ENCODE data around the gene ETFB. TPM values are rescaled to one million over a fixed set of nuclear protein-coding genes. Genes with fewer than 3 reads are reported as not detected.

The ETFB gene
- total RNA-seq = 82.4 and 84.5 TPM in 2 replicates

GRCh38 chr19:51365965-51366388 lies at the start of gene ETFB:
Gene ETFB, minus strand, starts transcription at chr19:51366388. Its CDS starts 62 bp downstream, at chr19:51366326.

GRCh38 chr19:51387924-51388389 lies 21.8 kb upstream of the ETFB start, which contains the start of gene LIM2:
Gene LIM2, minus strand, starts transcription at chr19:51387974. Its CDS starts 531 bp downstream, at chr19:51387443.

GRCh38 chr19:51372649-51373504 lies 6.7 kb upstream of the ETFB start, which contains the start of gene NKG7:
Gene NKG7, minus strand, starts transcription at chr19:51372654. Its CDS starts 119 bp downstream, at chr19:51372535.

GRCh38 chr19:51368366-51369282 lies 2.4 kb upstream of the ETFB start, which contains the start of gene CLDND2:
Gene CLDND2, minus strand, starts transcription at chr19:51369003. Its CDS starts 426 bp downstream, at chr19:51368577.

GRCh38 chr19:51341976-51342580 lies 24.1 kb downstream of the ETFB start, which contains the start of gene VSIG10L:
Gene VSIG10L, minus strand, starts transcription at chr19:51342139. Its CDS starts 15 bp downstream, at chr19:51342124.

GRCh38 chr19:51311351-51312257 lies 54.6 kb downstream of the ETFB start, which contains the start of gene IGLON5:
Gene IGLON5, plus strand, starts transcription at chr19:51311644. Its CDS starts 204 bp downstream, at chr19:51311848.

Other genes starting within 250 kb of the ETFB start
- 0.11 and 0.34 TPM in 2 replicates for gene SIGLEC9, start 241.5 kb downstream of the ETFB start, total RNA-seq
- gene SIGLEC7, start 224.1 kb downstream of the ETFB start, total RNA-seq = not detected in 2 replicates
- not detected in 2 replicates for gene CD33, start 141.3 kb downstream of the ETFB start, total RNA-seq
- not detected in 2 replicates for gene SIGLECL1, start 115.3 kb downstream of the ETFB start, total RNA-seq
- gene IGLON5, start 54.7 kb downstream of the ETFB start, total RNA-seq = not detected in 2 replicates
- 0.09 and 0.11 TPM in 2 replicates for gene VSIG10L, start 24.2 kb downstream of the ETFB start, total RNA-seq
- gene CLDND2, start 2.6 kb upstream of the ETFB start, total RNA-seq = not detected in 2 replicates
- not detected in 2 replicates for gene NKG7, start 6.3 kb upstream of the ETFB start, total RNA-seq
- not detected in 2 replicates for gene LIM2, start 21.6 kb upstream of the ETFB start, total RNA-seq
- not detected in 2 replicates for gene C19orf84, start 24.2 kb upstream of the ETFB start, total RNA-seq
- gene SIGLEC10, start 51.3 kb upstream of the ETFB start, total RNA-seq = not detected in 2 replicates
- not detected in 2 replicates for gene SIGLEC8, start 92.1 kb upstream of the ETFB start, total RNA-seq
- gene CEACAM18, start 112.2 kb upstream of the ETFB start, total RNA-seq = not detected in 2 replicates
- not detected in 2 replicates for gene SIGLEC12, start 135.4 kb upstream of the ETFB start, total RNA-seq
- gene SIGLEC6, start 165.3 kb upstream of the ETFB start, total RNA-seq = not detected in 2 replicates
- 3.5 and 4.5 TPM in 2 replicates for gene ZNF175, start 204.9 kb upstream of the ETFB start, total RNA-seq